K562 (cell line): ENCODE measurements around the gene SLC2A13. TPM values are rescaled to one million over a fixed set of nuclear protein-coding genes. Genes with fewer than 3 reads are reported as not detected.

Experiments
- ATAC-seq: fragments of 200-7000 bp; cut with Tn5 transposase; 3 replicates; pipeline ENCODE4 v1.9.1; 2020; ENCODE audit warnings: moderate library complexity
- BruUV-seq: library from RNA; stranded (reverse); fragments of 400-500 nt; replicated peaks from 2 replicates; lab custom pipeline; 2021; lab: Mats Ljungman, UMichigan
- CTCF ChIA-PET: fragments of 300-600 bp; formaldehyde crosslinking; extraction: SDS; loops from one replicate; lab custom pipeline; 2021; ENCODE audit warnings: low intra/inter-chr PET ratio; lab: Yijun Ruan, JAX
- POLR2A ChIA-PET: fragments of 300-600, 350-650 bp; sonication (Branson Sonifier 250); formaldehyde crosslinking; extraction: SDS; loops from one replicate; lab custom pipeline; 2021; ENCODE audit warnings: antibody characterized with exemption, inconsistent platforms; lab: Yijun Ruan, JAX
- DNase-seq, 4 experiments: peaks; one replicate each; pipeline versions ENCODE4 v3.0.0 to v3.0.0-alpha.2; 2011 to 2018; ENCODE audit warnings: low spot score in 3 of 4, mixed read lengths in 3 of 4; ENCODE audit errors: extremely low read depth in 1 of 4
- FAIRE-seq: peaks from 2 replicates; lab custom pipeline; 2011; peaks lifted over from hg19 to GRCh38; lab: Jason Lieb, UNC
- H2AFZ ChIP-seq: 2 replicates; pipeline ENCODE4 v1.6.0; 2011; ENCODE audit warnings: low read depth, low read length, control low read depth, inconsistent platforms
- H3K27ac ChIP-seq: fragments of 200-600 bp; 3 replicates; pipeline ENCODE4 v1.8.0; 2011; ENCODE audit warnings: low read depth, mild to moderate bottlenecking, control low read depth, inconsistent platforms, low read length, moderate library complexity, mixed read lengths; ENCODE audit errors: extremely low read depth
- H3K27me3 ChIP-seq, 2 experiments: fragments of 300-600 bp in 1 of 2; 2 replicates in 1 of 2; 3 replicates in 1 of 2; pipeline versions ENCODE4 v1.6.0 to v1.8.0; 2011; ENCODE audit warnings: inconsistent platforms in 2 of 2, low read length in 2 of 2, mild to moderate bottlenecking in 1 of 2, mixed read lengths in 1 of 2, moderate library complexity in 1 of 2; ENCODE audit not compliant: control insufficient read depth in 2 of 2, insufficient read depth in 2 of 2
- H3K36me3 ChIP-seq: fragments of 300-600 bp; 3 replicates; pipeline ENCODE4 v1.8.0; 2011; ENCODE audit warnings: mild to moderate bottlenecking, low read length, inconsistent platforms; ENCODE audit not compliant: control insufficient read depth, insufficient read depth
- H3K4me1 ChIP-seq, 2 experiments: fragments of 200-600 bp in 1 of 2; replicated peaks in 1 of 2; 2 replicates in 1 of 2; 3 replicates in 1 of 2; pipeline versions ENCODE4 v1.5.1 to v1.8.0; 2011; ENCODE audit warnings: inconsistent platforms in 2 of 2, low read length in 2 of 2, mild to moderate bottlenecking in 1 of 2, mixed read lengths in 1 of 2, moderate library complexity in 1 of 2; ENCODE audit not compliant: control insufficient read depth in 2 of 2, insufficient read depth in 2 of 2
- H3K4me2 ChIP-seq: 2 replicates; pipeline ENCODE4 v1.6.1; 2011; ENCODE audit warnings: low read length, control low read depth, inconsistent platforms, mixed read lengths; ENCODE audit not compliant: insufficient read depth
- H3K4me3 ChIP-seq: fragments of 200-600 bp; sonication (generic), shearing (Covaris generic); 2 replicates; pipeline ENCODE4 v1.5.1; 2016; ENCODE audit warnings: control low read depth, inconsistent platforms
- H3K79me2 ChIP-seq: fragments of 200-600 bp; 3 replicates; pipeline ENCODE4 v1.8.0; 2011; ENCODE audit warnings: low read length, inconsistent platforms; ENCODE audit not compliant: control insufficient read depth, insufficient read depth
- H3K9ac ChIP-seq, 2 experiments: 2 replicates each; pipeline versions ENCODE4 v1.6.0 to v1.6.1; 2011; ENCODE audit warnings: low read depth in 2 of 2, low read length in 2 of 2, control low read depth in 1 of 2, inconsistent platforms in 1 of 2, mild to moderate bottlenecking in 1 of 2, mixed read lengths in 1 of 2; ENCODE audit not compliant: insufficient read depth in 1 of 2
- H3K9me1 ChIP-seq: one replicate; pipeline ENCODE4 v1.6.0; 2011; ENCODE audit warnings: inconsistent platforms, mild to moderate bottlenecking, low read length, moderate library complexity; ENCODE audit not compliant: control insufficient read depth, insufficient read depth
- H3K9me3 ChIP-seq: replicated peaks from 2 replicates; pipeline ENCODE4 v1.5.1; 2011; ENCODE audit warnings: low read depth, low read length, inconsistent platforms; ENCODE audit not compliant: control insufficient read depth, insufficient read depth
- H4K20me1 ChIP-seq: replicated peaks from 2 replicates; pipeline ENCODE4 v1.6.1; 2011; ENCODE audit warnings: low read length, inconsistent platforms, mixed read lengths; ENCODE audit not compliant: control insufficient read depth, insufficient read depth
- ATF7 ChIP-seq: fragments of 450-650 bp; IDR thresholded peaks from 2 replicates; pipeline ENCODE4 v1.7.1; 2014; ENCODE audit warnings: mild to moderate bottlenecking, moderate library complexity
- HNRNPL ChIP-seq: fragments of 200-400 bp; formaldehyde crosslinking; IDR thresholded peaks from 2 replicates; pipeline ENCODE4 v1.6.1; 2017; ENCODE audit warnings: low read depth, mild to moderate bottlenecking, low read length
- HNRNPLL ChIP-seq: fragments of 200-400 bp; formaldehyde crosslinking; IDR thresholded peaks from 2 replicates; pipeline ENCODE4 v1.6.1; 2017; ENCODE audit warnings: low read length, low read depth, mild to moderate bottlenecking; ENCODE audit not compliant: poor library complexity, severe bottlenecking
- NR4A1 ChIP-seq, 2 experiments: fragments of 250-450 bp in 1 of 2; fragments of 450-650 bp in 1 of 2; sonication (Bioruptor Pico) in 1 of 2; IDR thresholded peaks; 2 replicates each; pipeline versions ENCODE4 v1.4.0 to v1.6.1; 2016 to 2020; ENCODE audit warnings: mild to moderate bottlenecking in 2 of 2, missing compliant biosample characterization in 1 of 2, missing genetic modification characterization in 1 of 2, moderate library complexity in 1 of 2
- RB1 ChIP-seq: fragments of 450-650 bp; IDR thresholded peaks from 2 replicates; pipeline ENCODE4 v1.6.1; 2017; ENCODE audit warnings: low read depth, mild to moderate bottlenecking
- ZNF184 ChIP-seq: sonication (generic); formaldehyde crosslinking; IDR thresholded peaks from 2 replicates; pipeline ENCODE4 v1.5.0; 2020; ENCODE audit warnings: missing genetic modification reagents
- ZNF780A ChIP-seq: fragments of 250-450 bp; sonication (Bioruptor Pico); IDR thresholded peaks from 2 replicates; pipeline ENCODE4 v1.5.0; 2021; ENCODE audit warnings: mild to moderate bottlenecking
- WGBS: fragments of 100-300 bp; shearing (Covaris generic); methylation state at CpG from one replicate; pipeline ENCODE4 v1.1.6; 2016; ENCODE audit warnings: low coverage, mixed read lengths; ENCODE audit not compliant: insufficient coverage; ENCODE audit errors: missing lambda C conversion rate; 5-methylcytosine and 5-hydroxymethylcytosine counted together
- in situ Hi-C: fragments of 300-500 bp; cut with MboI; formaldehyde crosslinking; loops from 4 replicates; pipeline ENCODE4 v1.15.0; 2018; ENCODE audit warnings: inconsistent platforms, mixed read lengths
- intact Hi-C: fragments of 100-400 bp; cut with micrococcal nuclease; formaldehyde crosslinking; loops from 2 replicates; pipeline ENCODE4 v1.14.2; 2022
- polyA plus RNA-seq, 8 experiments: library from polyadenylated mRNA; depleted of rRNA in 4 of 8; stranded (reverse) in 5 of 8; unstranded in 3 of 8; fragments of >200 nt; fragmentation: Nextera tagmentation in 2 of 8; fragmentation: Illumina TruSeq in 1 of 8; extraction: Ambion mirVana in 2 of 8; extraction: Trizol in 1 of 8; gene quantifications; 2 replicates each; pipeline versions ENCODE4 v1.2.1 to v1.2.3, GENCODE V29; 2011 to 2014; ENCODE audit warnings: inconsistent platforms in 1 of 8, missing spikeins in 1 of 8
- total RNA-seq, 7 experiments: library from RNA; depleted of rRNA in 6 of 7; stranded (reverse); fragments of >200 nt in 6 of 7; fragmentation: Illumina TruSeq in 2 of 7; extraction: Trizol in 2 of 7; gene quantifications; 2 replicates each; pipeline versions ENCODE4 v1.2.1 to v1.2.3, GENCODE V29; 2011 to 2021; ENCODE audit warnings: low replicate concordance in 1 of 7
- TF ChIP-seq, protein P1 (sequence below): fragments of 450-650 bp; IDR thresholded peaks from 2 replicates; pipeline ENCODE4 v1.6.1; 2017; ENCODE audit warnings: antibody characterized with exemption, mild to moderate bottlenecking
- TF ChIP-seq, protein P2 (sequence below): fragments of 150-350 bp; IDR thresholded peaks from 2 replicates; pipeline ENCODE4 v1.6.1; 2014; ENCODE audit warnings: low read depth, mild to moderate bottlenecking, low read length, borderline replicate concordance

SLC2A13 gene
- total and polyA plus RNA-seq, 9 of the 15 experiments (the other 6 are each of a cell fraction or from before 2014, with no cell fraction given) = 1.7 to 12.4 (median 9.0) TPM

DNA sequence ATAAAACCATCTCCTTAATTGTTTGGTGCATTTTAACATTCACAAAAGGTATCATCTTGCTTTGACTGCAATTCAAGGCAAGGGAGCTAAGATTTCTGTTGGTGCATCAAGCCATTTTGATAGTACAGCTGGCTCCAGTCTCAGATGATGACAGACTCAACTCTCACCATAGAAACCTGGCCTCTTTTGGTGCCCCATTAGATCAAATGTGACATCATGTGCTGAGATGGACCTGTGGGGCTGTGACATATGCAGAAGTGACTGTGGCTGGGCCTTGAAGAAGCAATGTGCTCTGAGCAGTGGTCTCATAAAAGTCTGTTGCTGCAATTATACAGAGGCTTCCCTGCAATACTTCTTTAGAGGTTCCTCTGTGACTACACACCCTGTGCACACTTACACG lies 88.4 kb downstream of the SLC2A13 start:
- Histone ChIP-seq H3K9me1 (no peaks in the 10 kb centered on the region), H3K4me2 (no peak overlapping the region), H3K9me3 (no peaks in the 10 kb centered on the region), H3K27me3 (no peaks in the 10 kb centered on the region), H3K4me3 (no peak overlapping the region), H3K27ac (no peak overlapping the region), H3K4me1 (no peaks in the 10 kb centered on the region; a peak in 1 of 5 replicates), H2AFZ (no peak overlapping the region), H3K79me2 (no peaks in the 10 kb centered on the region), H3K36me3 (no peaks in the 10 kb centered on the region), H4K20me1 (no peaks in the 10 kb centered on the region), H3K9ac (no peak overlapping the region)
- DNase-seq = no peak
- in situ Hi-C loops (loop anchor here (10.0 kb wide), 1 partner anchor 87 kb away; the partner anchor contains the start of gene SLC2A13), intact Hi-C loops (no loop called here)
- WGBS = 50% methylated on average over 1 of the region's 1 CpG
- BruUV-seq = no TSS peak
- ChIA-PET POLR2A (no interaction called here), CTCF (no interaction called here)
- no peak for ATAC-seq
- TF ChIP-seq HNRNPL = no peak
- no peak for TF ChIP-seq HNRNPLL
- TF ChIP-seq, protein P1, sequence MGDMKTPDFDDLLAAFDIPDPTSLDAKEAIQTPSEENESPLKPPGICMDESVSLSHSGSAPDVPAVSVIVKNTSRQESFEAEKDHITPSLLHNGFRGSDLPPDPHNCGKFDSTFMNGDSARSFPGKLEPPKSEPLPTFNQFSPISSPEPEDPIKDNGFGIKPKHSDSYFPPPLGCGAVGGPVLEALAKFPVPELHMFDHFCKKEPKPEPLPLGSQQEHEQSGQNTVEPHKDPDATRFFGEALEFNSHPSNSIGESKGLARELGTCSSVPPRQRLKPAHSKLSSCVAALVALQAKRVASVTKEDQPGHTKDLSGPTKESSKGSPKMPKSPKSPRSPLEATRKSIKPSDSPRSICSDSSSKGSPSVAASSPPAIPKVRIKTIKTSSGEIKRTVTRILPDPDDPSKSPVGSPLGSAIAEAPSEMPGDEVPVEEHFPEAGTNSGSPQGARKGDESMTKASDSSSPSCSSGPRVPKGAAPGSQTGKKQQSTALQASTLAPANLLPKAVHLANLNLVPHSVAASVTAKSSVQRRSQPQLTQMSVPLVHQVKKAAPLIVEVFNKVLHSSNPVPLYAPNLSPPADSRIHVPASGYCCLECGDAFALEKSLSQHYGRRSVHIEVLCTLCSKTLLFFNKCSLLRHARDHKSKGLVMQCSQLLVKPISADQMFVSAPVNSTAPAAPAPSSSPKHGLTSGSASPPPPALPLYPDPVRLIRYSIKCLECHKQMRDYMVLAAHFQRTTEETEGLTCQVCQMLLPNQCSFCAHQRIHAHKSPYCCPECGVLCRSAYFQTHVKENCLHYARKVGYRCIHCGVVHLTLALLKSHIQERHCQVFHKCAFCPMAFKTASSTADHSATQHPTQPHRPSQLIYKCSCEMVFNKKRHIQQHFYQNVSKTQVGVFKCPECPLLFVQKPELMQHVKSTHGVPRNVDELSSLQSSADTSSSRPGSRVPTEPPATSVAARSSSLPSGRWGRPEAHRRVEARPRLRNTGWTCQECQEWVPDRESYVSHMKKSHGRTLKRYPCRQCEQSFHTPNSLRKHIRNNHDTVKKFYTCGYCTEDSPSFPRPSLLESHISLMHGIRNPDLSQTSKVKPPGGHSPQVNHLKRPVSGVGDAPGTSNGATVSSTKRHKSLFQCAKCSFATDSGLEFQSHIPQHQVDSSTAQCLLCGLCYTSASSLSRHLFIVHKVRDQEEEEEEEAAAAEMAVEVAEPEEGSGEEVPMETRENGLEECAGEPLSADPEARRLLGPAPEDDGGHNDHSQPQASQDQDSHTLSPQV = no peak
- TF ChIP-seq, protein P2, sequence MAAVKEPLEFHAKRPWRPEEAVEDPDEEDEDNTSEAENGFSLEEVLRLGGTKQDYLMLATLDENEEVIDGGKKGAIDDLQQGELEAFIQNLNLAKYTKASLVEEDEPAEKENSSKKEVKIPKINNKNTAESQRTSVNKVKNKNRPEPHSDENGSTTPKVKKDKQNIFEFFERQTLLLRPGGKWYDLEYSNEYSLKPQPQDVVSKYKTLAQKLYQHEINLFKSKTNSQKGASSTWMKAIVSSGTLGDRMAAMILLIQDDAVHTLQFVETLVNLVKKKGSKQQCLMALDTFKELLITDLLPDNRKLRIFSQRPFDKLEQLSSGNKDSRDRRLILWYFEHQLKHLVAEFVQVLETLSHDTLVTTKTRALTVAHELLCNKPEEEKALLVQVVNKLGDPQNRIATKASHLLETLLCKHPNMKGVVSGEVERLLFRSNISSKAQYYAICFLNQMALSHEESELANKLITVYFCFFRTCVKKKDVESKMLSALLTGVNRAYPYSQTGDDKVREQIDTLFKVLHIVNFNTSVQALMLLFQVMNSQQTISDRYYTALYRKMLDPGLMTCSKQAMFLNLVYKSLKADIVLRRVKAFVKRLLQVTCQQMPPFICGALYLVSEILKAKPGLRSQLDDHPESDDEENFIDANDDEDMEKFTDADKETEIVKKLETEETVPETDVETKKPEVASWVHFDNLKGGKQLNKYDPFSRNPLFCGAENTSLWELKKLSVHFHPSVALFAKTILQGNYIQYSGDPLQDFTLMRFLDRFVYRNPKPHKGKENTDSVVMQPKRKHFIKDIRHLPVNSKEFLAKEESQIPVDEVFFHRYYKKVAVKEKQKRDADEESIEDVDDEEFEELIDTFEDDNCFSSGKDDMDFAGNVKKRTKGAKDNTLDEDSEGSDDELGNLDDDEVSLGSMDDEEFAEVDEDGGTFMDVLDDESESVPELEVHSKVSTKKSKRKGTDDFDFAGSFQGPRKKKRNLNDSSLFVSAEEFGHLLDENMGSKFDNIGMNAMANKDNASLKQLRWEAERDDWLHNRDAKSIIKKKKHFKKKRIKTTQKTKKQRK = no peak
- no peak for TF ChIP-seq ATF7
- TF ChIP-seq ZNF184 (CRISPR knock-in tag) = no peak
- no peak for TF ChIP-seq ZNF780A (CRISPR knock-in tag)
- no peak for TF ChIP-seq NR4A1 (CRISPR knock-in tag; IDR thresholded peaks at IDR 0.05)
- TF ChIP-seq NR4A1 (tag; IDR thresholded peaks at IDR 0.05) = no peak
- TF ChIP-seq RB1 = no peak
- FAIRE-seq = no peak
